ENCODE results near the gene INAFM2.

The INAFM2 gene

GRCh38 chr15:40307421-40308211 is 15.9 kb upstream of the INAFM2 start, which contains the start of gene PLCB2:
Gene PLCB2, minus strand, starts transcription at chr15:40307935. Its CDS starts 263 bp downstream, at chr15:40307672.
- peak; percentile 77 to 84 for ATAC-seq

- ATAC-seq = no peak
These were observed 14.1 kb upstream of the INAFM2 start for GRCh38 chr15:40309344-40309862.

GRCh38 chr15:40310001-40310959 is 13.2 kb upstream of the INAFM2 start:
- ATAC-seq = peak in 1 of 2 donors; percentile 11

GRCh38 chr15:40310993-40311392 is 12.5 kb upstream of the INAFM2 start:
- no peak for ATAC-seq

GRCh38 chr15:40312370-40313158 is 10.9 kb upstream of the INAFM2 start:
- no peak for ATAC-seq

GRCh38 chr15:40313531-40314398 is 9.7 kb upstream of the INAFM2 start:
- no peak for ATAC-seq

- no peak for ATAC-seq
These were observed 8.7 kb upstream of the INAFM2 start for GRCh38 chr15:40314723-40315276.

GRCh38 chr15:40316931-40317330 is 6.6 kb upstream of the INAFM2 start:
- ATAC-seq = no peak

- ATAC-seq = no peak
These were observed 5.9 kb upstream of the INAFM2 start for GRCh38 chr15:40317580-40317979.

- ATAC-seq = no peak
These were observed 3.1 kb upstream of the INAFM2 start for GRCh38 chr15:40320409-40320808.

- ATAC-seq = peak; percentile 15 to 24
These were observed 2.5 kb upstream of the INAFM2 start for GRCh38 chr15:40320931-40321371.

GRCh38 chr15:40322531-40323238 is 807 bp upstream of the INAFM2 start:
- ATAC-seq = no peak

GRCh38 chr15:40323953-40324937 is 753 bp downstream of the INAFM2 start:
- ATAC-seq = no peak

GRCh38 chr15:40325188-40325587 is 1.7 kb downstream of the INAFM2 start:
- ATAC-seq = no peak

- ATAC-seq = no peak
These were observed 2.2 kb downstream of the INAFM2 start for GRCh38 chr15:40325700-40326099.

GRCh38 chr15:40327457-40327856 is 4.0 kb downstream of the INAFM2 start:
- ATAC-seq = no peak

GRCh38 chr15:40328176-40328575 is 4.7 kb downstream of the INAFM2 start:
- ATAC-seq = no peak

GRCh38 chr15:40328751-40329150 is 5.3 kb downstream of the INAFM2 start:
- no peak for ATAC-seq

GRCh38 chr15:40329804-40330203 is 6.3 kb downstream of the INAFM2 start:
- no peak for ATAC-seq
